ENCODE data around the gene PROCA1.

Gene PROCA1

DNA sequence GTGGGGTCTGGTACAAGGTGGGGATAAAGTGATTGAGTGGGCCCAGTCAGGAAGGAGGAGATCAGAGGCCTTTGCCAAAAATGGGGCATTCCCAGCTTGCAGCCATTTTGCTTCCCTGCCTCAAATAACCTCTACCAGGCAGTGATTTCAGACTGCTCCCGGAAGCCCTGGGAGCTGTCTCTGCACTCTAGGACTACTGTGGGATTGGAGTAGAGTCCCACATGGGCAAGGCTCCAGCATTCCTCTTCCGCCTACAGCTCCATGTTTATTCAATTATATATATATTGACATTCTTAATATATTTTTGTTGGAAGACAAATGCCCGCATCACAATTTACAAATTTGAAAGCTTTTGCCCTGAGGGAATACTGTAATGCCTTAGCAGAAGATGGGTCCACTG, 36.2 kb downstream of the PROCA1 start:
- no peaks in the 10 kb centered on the region for H3F3A ChIP-seq (ENCODE audit: insufficient read depth)
- no peaks in the 10 kb centered on the region for H4K20me1 ChIP-seq (ENCODE audit: low read depth, low read length)
- no peak overlapping the region for H3K4me2 ChIP-seq (ENCODE audit: low read depth, low read length, poor library complexity, severe bottlenecking)
- TF ChIP-seq EZH2phosphoT487 (conservative IDR thresholded peaks at IDR 0.05; ENCODE audit: low read length): no peak
- TF ChIP-seq, protein P1, sequence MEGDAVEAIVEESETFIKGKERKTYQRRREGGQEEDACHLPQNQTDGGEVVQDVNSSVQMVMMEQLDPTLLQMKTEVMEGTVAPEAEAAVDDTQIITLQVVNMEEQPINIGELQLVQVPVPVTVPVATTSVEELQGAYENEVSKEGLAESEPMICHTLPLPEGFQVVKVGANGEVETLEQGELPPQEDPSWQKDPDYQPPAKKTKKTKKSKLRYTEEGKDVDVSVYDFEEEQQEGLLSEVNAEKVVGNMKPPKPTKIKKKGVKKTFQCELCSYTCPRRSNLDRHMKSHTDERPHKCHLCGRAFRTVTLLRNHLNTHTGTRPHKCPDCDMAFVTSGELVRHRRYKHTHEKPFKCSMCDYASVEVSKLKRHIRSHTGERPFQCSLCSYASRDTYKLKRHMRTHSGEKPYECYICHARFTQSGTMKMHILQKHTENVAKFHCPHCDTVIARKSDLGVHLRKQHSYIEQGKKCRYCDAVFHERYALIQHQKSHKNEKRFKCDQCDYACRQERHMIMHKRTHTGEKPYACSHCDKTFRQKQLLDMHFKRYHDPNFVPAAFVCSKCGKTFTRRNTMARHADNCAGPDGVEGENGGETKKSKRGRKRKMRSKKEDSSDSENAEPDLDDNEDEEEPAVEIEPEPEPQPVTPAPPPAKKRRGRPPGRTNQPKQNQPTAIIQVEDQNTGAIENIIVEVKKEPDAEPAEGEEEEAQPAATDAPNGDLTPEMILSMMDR (IDR thresholded peaks at IDR 0.05; ENCODE audit: insufficient read depth, low read length, poor library complexity, severe bottlenecking): no peak
- no peak overlapping the region for H3K9ac ChIP-seq (ENCODE audit: low read length)
- no peaks in the 10 kb centered on the region for H3K9me3 ChIP-seq (ENCODE audit: insufficient read depth, low read length)
- H3K27me3 ChIP-seq (ENCODE audit: low read length): no peaks in the 10 kb centered on the region
- H2AFZ ChIP-seq (ENCODE audit: low read depth, low read length, severe bottlenecking): no peak overlapping the region
- no peak overlapping the region for H3K27ac ChIP-seq (ENCODE audit: low read depth, low read length)
- no peaks in the 10 kb centered on the region for H3K9me2 ChIP-seq (replicated peaks; ENCODE audit: insufficient read depth, low read length)
- no peak overlapping the region for H3K4me3 ChIP-seq (ENCODE audit: insufficient read depth, low read length, poor library complexity, severe bottlenecking)
- H3K36me3 ChIP-seq (ENCODE audit: low read length): peaks cover 23% of the 10 kb centered on the region
- no peaks in the 10 kb centered on the region for H3K79me2 ChIP-seq (ENCODE audit: insufficient read depth, low read length)

DNA sequence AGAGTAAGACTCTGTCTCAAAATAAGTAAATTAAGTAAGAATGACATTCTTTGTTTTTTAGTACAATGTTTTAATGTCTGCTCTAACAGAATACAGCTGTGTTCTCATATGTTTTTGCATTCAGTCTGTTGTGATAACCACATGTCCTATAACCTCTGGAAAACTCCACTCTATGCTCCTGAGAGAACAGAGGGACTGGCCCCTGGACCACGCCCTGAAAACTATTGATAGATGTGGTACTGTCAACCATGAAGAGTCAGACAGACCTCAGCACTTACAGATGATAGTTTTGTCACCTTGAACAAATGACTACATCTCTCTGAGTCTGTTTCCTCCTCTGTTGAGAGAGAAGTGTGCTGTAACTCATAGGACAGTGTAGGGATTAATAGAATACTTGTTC, 41.8 kb downstream of the PROCA1 start:
- H2AFZ ChIP-seq (ENCODE audit: low read depth, low read length, severe bottlenecking): no peak overlapping the region
- H3K79me2 ChIP-seq (ENCODE audit: insufficient read depth, low read length): peaks cover 41% of the 10 kb centered on the region
- no peaks in the 10 kb centered on the region for H3F3A ChIP-seq (ENCODE audit: insufficient read depth)
- no peak overlapping the region for H3K9ac ChIP-seq (ENCODE audit: low read length)
- H3K36me3 ChIP-seq (ENCODE audit: low read length): peaks cover 12% of the 10 kb centered on the region; the same call in 1 of the 2 replicates
- no peaks in the 10 kb centered on the region for H3K9me2 ChIP-seq (replicated peaks; ENCODE audit: insufficient read depth, low read length)
- no peaks in the 10 kb centered on the region for H4K20me1 ChIP-seq (ENCODE audit: low read depth, low read length)
- H3K4me3 ChIP-seq (ENCODE audit: insufficient read depth, low read length, poor library complexity, severe bottlenecking): no peak overlapping the region
- H3K27me3 ChIP-seq (ENCODE audit: low read length): no peaks in the 10 kb centered on the region
- no peak overlapping the region for H3K4me2 ChIP-seq (ENCODE audit: low read depth, low read length, poor library complexity, severe bottlenecking)
- no peak for TF ChIP-seq EZH2phosphoT487 (conservative IDR thresholded peaks at IDR 0.05; ENCODE audit: low read length)
- H3K9me3 ChIP-seq (ENCODE audit: insufficient read depth, low read length): no peaks in the 10 kb centered on the region
- H3K27ac ChIP-seq (ENCODE audit: low read depth, low read length): no peak overlapping the region

GRCh38 chr17:28667870-28668269, 43.8 kb downstream of the PROCA1 start:
- Histone ChIP-seq H3K4me2 (ENCODE audit: low read depth, low read length, poor library complexity, severe bottlenecking) (no peak overlapping the region), H2AFZ (ENCODE audit: low read depth, low read length, severe bottlenecking) (no peak overlapping the region), H3K4me3 (ENCODE audit: insufficient read depth, low read length, poor library complexity, severe bottlenecking) (no peak overlapping the region), H3K9me3 (ENCODE audit: insufficient read depth, low read length) (no peaks in the 10 kb centered on the region), H3F3A (ENCODE audit: insufficient read depth) (no peaks in the 10 kb centered on the region), H3K27me3 (ENCODE audit: low read length) (no peaks in the 10 kb centered on the region), H3K9me2 (replicated peaks; ENCODE audit: insufficient read depth, low read length) (no peaks in the 10 kb centered on the region), H4K20me1 (ENCODE audit: low read depth, low read length) (no peaks in the 10 kb centered on the region), H3K9ac (ENCODE audit: low read length) (no peak overlapping the region), H3K36me3 (ENCODE audit: low read length) (peaks cover 8% of the 10 kb centered on the region; the same call in 1 of the 2 replicates), H3K27ac (ENCODE audit: low read depth, low read length) (no peak overlapping the region), H3K79me2 (ENCODE audit: insufficient read depth, low read length) (peaks cover 61% of the 10 kb centered on the region)
- TF ChIP-seq EZH2phosphoT487 (conservative IDR thresholded peaks at IDR 0.05; ENCODE audit: low read length): no peak
- TF ChIP-seq, protein P1 (IDR thresholded peaks at IDR 0.05; ENCODE audit: insufficient read depth, low read length, poor library complexity, severe bottlenecking): no peak

DNA sequence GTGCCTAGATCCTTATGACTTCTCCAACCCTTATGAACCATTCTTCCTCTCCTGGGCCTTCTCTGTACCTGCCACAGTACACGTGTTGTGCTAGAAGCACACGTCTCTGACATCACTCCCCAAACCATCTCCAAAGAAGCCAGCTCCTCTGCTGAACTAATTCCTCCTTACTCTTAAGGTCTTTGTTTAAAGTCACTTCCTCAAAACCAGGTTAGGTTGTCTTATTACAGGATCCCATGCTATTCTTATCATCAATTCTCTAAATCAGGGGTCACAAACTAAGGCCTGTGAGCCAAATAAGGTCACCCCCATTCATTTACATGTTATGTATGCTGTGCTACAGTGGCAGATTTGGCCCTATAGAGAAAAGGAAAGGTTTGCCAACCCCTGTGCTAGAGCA, 45.7 kb downstream of the PROCA1 start:
- TF ChIP-seq, protein P1 (IDR thresholded peaks at IDR 0.05; ENCODE audit: insufficient read depth, low read length, poor library complexity, severe bottlenecking): no peak
- TF ChIP-seq EZH2phosphoT487 (conservative IDR thresholded peaks at IDR 0.05; ENCODE audit: low read length): no peak
- Histone ChIP-seq H3K9me3 (ENCODE audit: insufficient read depth, low read length) (no peaks in the 10 kb centered on the region), H3K9me2 (replicated peaks; ENCODE audit: insufficient read depth, low read length) (no peaks in the 10 kb centered on the region), H2AFZ (ENCODE audit: low read depth, low read length, severe bottlenecking) (no peak overlapping the region), H3F3A (ENCODE audit: insufficient read depth) (no peaks in the 10 kb centered on the region), H3K27ac (ENCODE audit: low read depth, low read length) (no peak overlapping the region), H3K4me3 (ENCODE audit: insufficient read depth, low read length, poor library complexity, severe bottlenecking) (no peak overlapping the region), H3K36me3 (ENCODE audit: low read length) (no peaks in the 10 kb centered on the region; the same call in 1 of the 2 replicates), H4K20me1 (ENCODE audit: low read depth, low read length) (no peaks in the 10 kb centered on the region), H3K9ac (ENCODE audit: low read length) (no peak overlapping the region), H3K79me2 (ENCODE audit: insufficient read depth, low read length) (peaks cover 78% of the 10 kb centered on the region), H3K27me3 (ENCODE audit: low read length) (no peaks in the 10 kb centered on the region), H3K4me2 (ENCODE audit: low read depth, low read length, poor library complexity, severe bottlenecking) (no peak overlapping the region)

Data from SU-DHL-6 (cell line).